ENCODE results near the gene SUCLG1. TPM values are rescaled to one million over a fixed set of nuclear protein-coding genes. Genes with fewer than 3 reads are reported as not detected.

Gene SUCLG1
- total RNA-seq, 1 donor from 2014 or later, result 55.4 TPM

- DNase-seq (ENCODE audit: low spot score) (no peak), ATAC-seq (no peak)
- intact Hi-C loops (cut with DNase I), result no loop called here
These were observed 78.2 kb downstream of the SUCLG1 start for GRCh38 chr2:84380875-84381274.

- DNase-seq (ENCODE audit: low spot score) (no peak), ATAC-seq (no peak)
- intact Hi-C loops (cut with DNase I), result no loop called here
These were observed 80.1 kb downstream of the SUCLG1 start for GRCh38 chr2:84378960-84379359.

- DNase-seq (ENCODE audit: low spot score) (no peak), ATAC-seq (no peak)
- intact Hi-C loops (cut with DNase I), result no loop called here
These were observed 84.1 kb downstream of the SUCLG1 start for GRCh38 chr2:84375020-84375419.

- DNase-seq (ENCODE audit: low spot score) (no peak), ATAC-seq (no peak)
- intact Hi-C loops (cut with DNase I), result no loop called here
These were observed 85.2 kb downstream of the SUCLG1 start for GRCh38 chr2:84373866-84374265.

Other genes starting within 250 kb of the SUCLG1 start
- gene DNAH6, start 57.2 kb upstream of the SUCLG1 start, total RNA-seq, result 2.0 TPM